ENCODE data around the gene IL17RB.

IL17RB gene

GRCh38 chr3:53812434-53812833 is 33.9 kb upstream of the IL17RB start:
- DNase-seq (ENCODE audit: low read depth) = no peak
- no peak overlapping the region for H3K4me3 ChIP-seq (ENCODE audit: low read length)
- no peak for TF ChIP-seq CTCF (conservative IDR thresholded peaks at IDR 0.05; ENCODE audit: low read depth, low read length)

- DNase-seq (ENCODE audit: low read depth) = no peak
- TF ChIP-seq CTCF (conservative IDR thresholded peaks at IDR 0.05; ENCODE audit: low read depth, low read length) = no peak
- H3K4me3 ChIP-seq (ENCODE audit: low read length) = no peak overlapping the region
Measured at GRCh38 chr3:53813229-53813628, 33.1 kb upstream of the IL17RB start.

GRCh38 chr3:53813876-53814275 is 32.5 kb upstream of the IL17RB start:
- TF ChIP-seq CTCF (conservative IDR thresholded peaks at IDR 0.05; ENCODE audit: low read depth, low read length) = no peak
- no peak for DNase-seq (ENCODE audit: low read depth)

GRCh38 chr3:53815067-53815466 is 31.3 kb upstream of the IL17RB start:
- TF ChIP-seq CTCF (conservative IDR thresholded peaks at IDR 0.05; ENCODE audit: low read depth, low read length) = no peak
- no peak overlapping the region for H3K4me3 ChIP-seq (ENCODE audit: low read length)
- no peak for DNase-seq (ENCODE audit: low read depth)

More at GRCh38 chr3:53813876-53814275, 32.5 kb upstream of the IL17RB start:
- no peak overlapping the region for H3K4me3 ChIP-seq (ENCODE audit: low read length)

- no peak for TF ChIP-seq CTCF (conservative IDR thresholded peaks at IDR 0.05; ENCODE audit: low read depth, low read length)
- no peak for DNase-seq (ENCODE audit: low read depth)
- no peak overlapping the region for H3K4me3 ChIP-seq (ENCODE audit: low read length)
Measured at GRCh38 chr3:53815651-53816050, 30.7 kb upstream of the IL17RB start.

- TF ChIP-seq CTCF (conservative IDR thresholded peaks at IDR 0.05; ENCODE audit: low read depth, low read length) = no peak
- no peak overlapping the region for H3K4me3 ChIP-seq (ENCODE audit: low read length)
Measured at GRCh38 chr3:53816425-53816824, 29.9 kb upstream of the IL17RB start.

GRCh38 chr3:53817211-53817610 is 29.2 kb upstream of the IL17RB start:
- H3K4me3 ChIP-seq (ENCODE audit: low read length) = no peak overlapping the region
- DNase-seq (ENCODE audit: low read depth) = no peak
- no peak for TF ChIP-seq CTCF (conservative IDR thresholded peaks at IDR 0.05; ENCODE audit: low read depth, low read length)

More at GRCh38 chr3:53816425-53816824, 29.9 kb upstream of the IL17RB start:
- DNase-seq (ENCODE audit: low read depth) = no peak

All from retinal pigment epithelial cell (primary cell).